ENCODE results near the gene KRT79.
"Not testable (repeated sequence)": the region's sequence is repeated elsewhere in the genome, so short reads cannot be mapped to it uniquely, and the experiment has no call there.

The KRT79 gene

GRCh38 chr12:52860102-52860823 lies 26.2 kb upstream of the KRT79 start:
- DNase-seq = no peak

DNA sequence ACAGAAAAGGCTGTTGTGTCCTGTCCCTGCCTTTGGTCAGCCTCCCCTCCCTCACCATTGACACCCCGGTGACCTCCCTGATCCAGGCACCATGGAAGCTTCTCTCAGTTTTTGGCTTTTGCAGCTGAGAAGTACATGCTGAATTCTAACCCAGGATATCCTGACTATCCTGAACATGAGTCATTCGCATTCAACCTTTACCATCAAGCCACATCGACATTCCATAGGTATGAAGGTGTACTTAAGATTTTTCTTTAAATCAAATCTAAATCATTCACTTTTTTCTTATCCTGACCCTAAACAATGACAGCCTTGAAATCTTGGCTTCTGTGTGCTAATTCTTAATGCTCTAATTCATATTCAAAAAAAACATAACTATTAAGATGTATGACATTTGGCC lies 23.4 kb upstream of the KRT79 start:
- no peak for DNase-seq

DNA sequence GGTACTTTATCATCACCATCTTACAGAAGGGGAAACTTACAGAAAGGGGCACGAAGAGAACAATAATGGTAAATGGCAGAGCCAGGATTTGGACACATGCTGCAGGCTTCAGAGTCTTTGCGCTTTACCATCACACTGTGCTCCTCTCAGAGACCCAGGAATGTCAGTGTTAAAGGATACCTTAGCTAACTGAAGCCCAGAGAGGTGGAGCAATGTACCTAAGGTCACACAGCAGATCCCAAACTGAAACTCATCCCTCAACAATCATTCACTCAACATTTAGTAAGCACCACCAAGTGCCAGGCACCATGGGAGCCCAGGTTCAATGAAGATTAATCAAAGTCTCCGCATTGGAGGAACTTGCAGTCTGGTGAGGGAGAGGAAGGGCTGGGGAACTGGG lies 22.7 kb upstream of the KRT79 start:
- no peak for DNase-seq

DNA sequence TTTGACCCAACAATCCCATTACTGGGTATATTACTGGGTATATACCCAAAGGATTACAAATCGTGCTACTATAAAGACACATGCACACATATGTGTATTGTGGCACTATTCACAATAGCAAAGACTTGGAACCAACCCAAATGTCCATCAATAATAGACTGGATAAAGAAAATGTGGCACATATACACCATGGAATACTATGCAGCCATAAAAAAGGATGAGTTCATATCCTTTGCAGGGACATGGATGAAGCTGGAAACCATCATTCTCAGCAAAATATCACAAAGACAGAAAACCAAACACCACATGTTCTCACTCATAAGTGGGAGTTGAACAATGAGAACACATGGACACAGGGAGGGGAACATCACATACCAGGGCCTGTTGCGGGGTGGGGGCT lies 22.0 kb upstream of the KRT79 start:
- not testable (repeated sequence) for DNase-seq

DNA sequence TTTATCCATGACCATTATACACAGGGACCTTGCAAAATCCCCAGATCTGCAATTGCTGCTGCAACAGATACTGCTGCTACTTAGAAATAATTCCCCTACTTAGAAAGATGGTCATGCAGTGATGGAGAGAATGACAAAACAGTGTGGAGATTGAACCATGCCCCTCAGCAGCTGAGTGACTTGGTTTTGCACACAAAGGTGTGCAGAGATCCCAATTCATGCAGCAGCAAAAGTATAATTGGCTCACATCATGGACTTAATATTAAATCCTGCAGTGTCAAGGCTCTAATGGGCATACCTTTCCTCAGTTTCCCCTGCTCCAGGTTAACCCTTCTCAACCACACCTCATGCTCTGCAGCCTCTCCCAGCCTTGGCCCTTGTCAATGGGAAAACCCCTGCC lies 17.7 kb upstream of the KRT79 start:
- DNase-seq = no peak

GRCh38 chr12:52850681-52851080 lies 16.6 kb upstream of the KRT79 start:
- DNase-seq = no peak

DNA sequence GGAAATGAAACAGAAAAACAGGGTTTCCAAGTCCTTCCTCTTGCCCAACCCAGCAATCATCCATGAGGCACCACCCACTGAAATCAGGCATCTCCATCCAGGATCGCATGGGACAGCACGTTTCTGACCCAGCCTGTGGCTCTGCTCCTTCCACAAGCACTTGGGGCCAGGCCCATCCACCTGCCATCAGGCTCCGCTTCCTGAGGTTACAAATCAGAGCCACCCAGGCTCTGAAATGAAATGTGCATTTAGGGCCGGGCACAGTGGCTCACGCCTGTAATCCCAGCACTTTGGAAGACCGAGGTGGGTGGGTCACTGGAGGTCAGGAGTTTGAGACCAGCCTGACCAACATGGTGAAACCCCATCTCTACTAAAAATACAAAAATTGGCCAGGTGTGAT lies 15.4 kb upstream of the KRT79 start:
- no peak for DNase-seq

GRCh38 chr12:52848661-52849255 lies 14.6 kb upstream of the KRT79 start, which contains the start of gene KRT78:
Gene KRT78 (minus strand): TSS chr12:52848994. CDS start chr12:52848930, 64 bp downstream.
- no peak for DNase-seq

DNA sequence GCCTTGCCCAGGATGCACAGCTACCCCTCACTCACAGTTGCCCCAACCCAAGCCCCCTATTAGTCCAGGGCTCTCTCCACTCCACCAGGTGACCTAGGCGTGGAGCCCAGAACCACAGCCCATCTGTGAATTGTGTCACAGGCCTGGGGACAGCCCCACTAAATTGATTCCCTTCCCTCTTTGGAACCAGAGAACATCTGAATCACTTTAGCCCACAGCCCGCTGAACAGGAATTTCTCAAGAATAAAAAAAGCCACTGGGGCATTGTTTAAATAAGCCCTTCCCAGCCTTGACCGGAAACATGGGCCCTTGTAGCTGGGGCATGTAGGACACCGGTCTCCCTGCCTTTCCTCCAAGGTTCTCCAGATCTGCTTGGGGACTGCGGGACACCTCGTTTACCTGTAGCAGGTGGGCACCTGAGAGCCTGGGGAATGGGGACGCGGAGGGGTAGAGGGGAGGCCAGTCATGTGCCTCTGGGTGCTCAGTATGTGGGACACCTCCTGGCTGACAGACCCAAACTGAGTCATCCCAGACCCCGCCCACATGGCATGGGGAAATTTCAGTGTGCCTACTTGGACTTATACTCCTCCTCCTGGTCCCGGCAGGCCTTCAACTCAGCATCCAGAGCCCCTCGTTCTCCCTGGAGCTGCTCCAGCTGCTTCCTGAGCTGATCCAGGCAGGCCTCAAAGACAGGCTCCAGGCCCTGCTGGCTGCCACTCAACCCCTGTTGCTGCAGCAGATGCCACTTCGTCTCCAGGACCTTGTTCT lies 13.4 kb upstream of the KRT79 start:
- no peak for DNase-seq

- DNase-seq = no peak
Observed at GRCh38 chr12:52846356-52846970, 12.4 kb upstream of the KRT79 start.

DNA sequence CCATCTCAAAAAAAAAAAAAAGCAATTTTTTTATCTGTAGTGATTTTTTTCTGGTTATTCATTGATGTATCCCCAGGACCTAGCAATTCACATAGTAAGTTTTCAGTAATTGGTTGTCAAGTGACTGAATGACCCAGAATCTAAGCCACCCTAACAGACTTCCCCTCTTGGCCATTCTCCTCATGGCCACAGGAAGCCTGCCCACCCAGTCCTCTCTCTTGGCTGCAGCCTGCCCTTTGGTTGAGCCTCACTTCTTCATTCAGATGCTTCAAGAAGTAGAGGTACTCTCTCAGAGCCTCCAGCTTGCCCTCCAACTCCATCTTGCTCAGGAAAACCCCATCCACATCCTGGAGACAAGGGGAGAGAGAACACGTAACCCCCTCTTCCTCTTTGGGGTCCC lies 11.8 kb upstream of the KRT79 start:
- DNase-seq = no peak

DNA sequence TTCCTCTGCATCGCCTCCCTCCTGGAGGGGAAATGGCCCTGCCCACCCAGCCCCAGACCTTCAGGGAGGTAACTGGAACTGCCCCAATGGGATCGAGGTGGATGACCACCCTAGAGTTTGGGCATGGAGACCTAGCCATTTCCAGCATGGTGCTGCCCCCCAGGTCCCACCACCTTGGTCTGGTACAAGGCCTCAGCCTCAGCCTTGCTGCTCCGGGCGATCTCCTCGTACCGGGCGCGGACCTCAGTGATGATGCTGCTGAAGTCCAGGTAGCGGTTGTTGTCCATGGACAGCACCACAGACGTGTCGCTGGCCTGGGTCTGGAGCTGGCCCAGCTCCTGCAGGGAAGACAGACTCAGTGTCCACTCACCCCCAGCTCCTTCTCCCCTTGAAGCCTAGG lies 10.3 kb upstream of the KRT79 start:
- no peak for DNase-seq

DNA sequence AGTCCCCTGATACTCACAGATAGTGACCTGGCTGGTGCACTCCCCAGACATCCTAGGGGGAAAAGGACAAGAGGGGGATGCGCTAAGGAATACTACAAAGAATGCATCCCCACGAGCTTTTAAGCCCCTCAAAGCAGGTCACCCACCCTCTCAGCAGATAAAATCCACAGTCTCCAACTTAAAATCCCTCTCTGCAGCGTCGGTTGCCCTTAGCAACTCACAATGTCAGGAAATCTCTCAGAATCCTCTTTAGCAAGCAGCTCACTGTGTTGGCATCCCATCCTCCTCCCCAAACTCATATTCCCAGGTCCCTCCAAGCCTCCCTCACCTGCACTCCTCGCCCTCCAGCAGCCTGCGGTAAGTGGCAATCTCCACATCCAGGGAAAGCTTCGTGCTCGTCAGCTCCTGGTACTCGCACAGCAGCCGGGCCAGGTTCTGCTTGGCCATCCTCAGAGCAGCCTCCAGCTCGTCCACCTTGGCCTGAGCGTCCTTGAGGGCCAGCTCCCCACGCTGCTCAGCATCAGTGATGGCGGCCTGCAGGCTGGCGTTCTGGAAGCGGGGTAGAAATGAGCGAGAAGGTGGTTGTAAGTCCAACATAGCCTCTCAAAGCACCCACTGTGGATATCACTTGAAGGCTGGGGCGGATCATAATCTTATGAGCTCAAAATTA lies 5.5 kb upstream of the KRT79 start:
- no peak for DNase-seq

DNA sequence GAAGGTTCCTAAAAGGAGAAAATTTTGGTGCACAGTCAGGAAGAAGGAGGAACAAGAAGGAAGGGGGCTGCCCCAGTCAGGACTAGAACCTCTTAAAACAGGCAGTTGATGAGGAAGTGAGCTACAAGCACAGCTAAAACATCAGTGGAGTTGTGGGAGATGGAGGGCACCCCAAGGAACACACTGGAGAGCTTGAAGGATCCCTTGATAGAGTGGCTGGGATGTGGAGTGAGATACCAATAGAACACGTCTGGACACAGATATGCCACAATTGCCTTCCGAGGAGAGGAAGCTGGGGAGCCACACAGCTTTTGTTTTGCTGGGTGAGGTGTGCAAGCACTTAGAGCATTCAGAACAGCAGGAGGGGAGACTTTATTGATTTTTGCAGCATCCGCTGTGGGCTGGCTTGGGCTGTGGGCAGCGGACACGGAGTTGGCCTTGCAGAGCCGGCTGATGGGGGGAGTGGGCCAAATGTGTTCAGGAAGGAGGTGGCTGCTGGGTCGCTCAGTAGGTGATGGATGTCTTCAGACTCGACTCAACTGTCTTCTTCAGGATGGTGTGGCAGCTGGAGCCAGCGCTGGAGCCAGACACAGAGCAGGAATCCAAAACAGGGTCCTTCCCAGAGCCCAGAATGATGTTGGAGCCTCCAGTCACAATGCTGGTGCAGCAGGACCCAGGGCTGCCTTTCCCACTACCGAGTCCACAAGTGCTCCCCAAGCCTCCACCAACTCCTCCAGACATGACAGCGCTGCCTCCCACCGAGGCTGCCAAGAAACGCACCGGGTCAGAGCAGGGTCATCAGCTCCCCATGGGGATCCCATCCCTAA lies 4.7 kb upstream of the KRT79 start:
- no peak for DNase-seq

- no peak for DNase-seq
Observed at GRCh38 chr12:52837781-52838608, 3.9 kb upstream of the KRT79 start.

DNA sequence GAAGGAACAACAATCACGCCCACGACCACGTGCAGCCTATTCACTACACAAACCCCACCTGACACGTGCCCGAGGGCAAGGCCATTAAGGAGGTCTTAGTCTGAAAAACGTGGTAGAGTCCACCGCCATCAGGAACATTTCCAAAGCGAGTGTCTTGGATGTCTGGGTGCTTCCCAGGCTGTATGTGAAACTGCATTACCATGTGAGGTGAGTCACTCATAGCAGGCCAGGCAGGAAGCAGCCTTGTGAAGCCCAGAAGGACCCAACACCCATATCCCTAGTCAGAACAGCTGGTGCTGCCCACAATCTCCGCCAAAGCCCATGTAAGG lies 3.3 kb upstream of the KRT79 start:
- no peak for DNase-seq

- no peak for DNase-seq
Observed at GRCh38 chr12:52836491-52837412, 2.6 kb upstream of the KRT79 start.

- peak; percentile 48 for DNase-seq
Observed at GRCh38 chr12:52836042-52836466, 1.9 kb upstream of the KRT79 start.

DNA sequence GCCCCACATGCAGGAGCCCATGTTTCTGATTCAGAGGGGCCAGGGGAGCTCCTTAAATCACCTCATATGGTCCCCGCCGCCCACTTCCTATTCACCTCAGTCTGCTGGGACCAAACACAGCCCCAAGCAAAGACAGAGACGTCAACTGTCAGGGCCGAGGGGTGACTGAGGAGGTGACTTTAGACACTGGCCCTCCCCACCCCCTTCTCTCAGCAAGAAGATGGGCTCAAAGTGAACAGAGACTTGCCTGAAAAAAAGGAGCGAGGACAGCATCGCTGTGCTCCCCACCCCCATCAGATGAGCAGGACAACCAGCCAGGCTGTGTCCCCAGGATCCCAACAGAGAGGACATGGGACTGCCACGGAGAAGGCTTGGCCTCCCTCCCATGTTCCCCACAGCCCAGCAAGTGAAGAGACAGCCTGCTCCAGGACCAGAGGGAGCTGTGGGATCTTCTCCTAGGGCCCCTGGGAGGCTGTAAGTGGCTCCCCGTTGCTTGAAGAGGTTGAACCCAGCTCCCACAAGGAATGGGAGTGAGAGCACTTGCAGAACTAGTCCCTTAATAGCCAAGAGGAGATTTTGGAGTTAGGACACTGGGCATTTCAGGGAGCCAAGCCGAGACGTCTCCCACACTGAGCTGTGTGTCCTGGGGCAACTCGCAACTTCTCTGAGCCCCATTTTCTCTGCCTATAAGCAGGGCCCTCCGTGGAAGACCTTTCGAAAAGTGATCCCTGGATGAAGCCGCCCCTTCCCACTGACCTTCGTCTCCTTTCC lies 1.3 kb upstream of the KRT79 start:
- DNase-seq = no peak

GRCh38 chr12:52834727-52835001 lies 553 bp upstream of the KRT79 start:
- no peak for DNase-seq

All from activated T-cell treated with anti-CD3 and anti-CD28 coated beads for 4 hours (primary cell).